HCT116 (cell line): ENCODE results near the gene CSNK1G2. TPM values are rescaled to one million over a fixed set of nuclear protein-coding genes. Genes with fewer than 3 reads are reported as not detected.

Experiments used
- ATAC-seq: fragments of 200-7000 bp; cut with Tn5 transposase; 2 replicates; pipeline ENCODE4 v1.9.1; 2020; ENCODE audit warnings: mild to moderate bottlenecking, moderate library complexity
- BruUV-seq: library from RNA; stranded (reverse); fragments of 400-500 nt; replicated peaks from 2 replicates; lab custom pipeline; 2021; lab: Mats Ljungman, UMichigan
- CTCF ChIA-PET: fragments of 300-600 bp; sonication (Branson Sonifier 250); formaldehyde crosslinking; loops from one replicate; lab custom pipeline; 2021; ENCODE audit warnings: antibody characterized with exemption; lab: Charles Lee
- POLR2A ChIA-PET: fragments of 300-600, 350-600 bp; sonication (Branson Sonifier 250); formaldehyde crosslinking; loops from one replicate; lab custom pipeline; 2021; ENCODE audit warnings: antibody characterized with exemption; lab: Charles Lee
- RAD21 ChIA-PET, 2 experiments: fragments of 300-600 bp; sonication (Branson Sonifier 250); formaldehyde crosslinking; loops; one replicate each; lab custom pipeline; 2023; ENCODE audit warnings: low total read pairs in 2 of 2; ENCODE audit not compliant: uncharacterized antibody in 2 of 2, unreplicated experiment in 2 of 2, low non-redundant PET in 1 of 2; lab: Charles Lee
- DNase-seq: peaks from one replicate; pipeline ENCODE4 v3.0.0-alpha.2; 2010; ENCODE audit warnings: low read depth, low spot score
- H2AFZ ChIP-seq: fragments of 200-600 bp; shearing (Covaris generic), sonication (generic); 2 replicates; pipeline ENCODE4 v1.6.1; 2017; ENCODE audit warnings: low read depth, mixed run types, mixed read lengths, antibody characterized with exemption, low read length; ENCODE audit not compliant: poor library complexity, severe bottlenecking
- H3K27ac ChIP-seq: 2 replicates; pipeline ENCODE4 v1.5.1; 2012; ENCODE audit warnings: low read depth, low read length
- H3K27me3 ChIP-seq: fragments of 200-600 bp; sonication (generic); 2 replicates; pipeline ENCODE4 v1.6.1; 2016; ENCODE audit warnings: mixed run types, low read length, mixed read lengths; ENCODE audit not compliant: insufficient read depth
- H3K36me3 ChIP-seq, 2 experiments: fragments of 200-500 bp in 1 of 2; fragments of 200-600 bp in 1 of 2; sonication (Bioruptor generic) in 1 of 2; sonication (generic) in 1 of 2; 2 replicates each; pipeline versions ENCODE4 v1.5.1 to v1.6.1; 2014 to 2016; ENCODE audit warnings: low read length in 2 of 2, inconsistent platforms in 1 of 2, mixed read lengths in 1 of 2, mixed run types in 1 of 2; ENCODE audit not compliant: insufficient read depth in 2 of 2, control insufficient read depth in 1 of 2
- H3K4me1 ChIP-seq, 2 experiments: fragments of 200-600 bp in 1 of 2; sonication (generic) in 1 of 2; 2 replicates each; pipeline versions ENCODE4 v1.5.1 to v1.6.1; 2012 to 2017; ENCODE audit warnings: low read length in 2 of 2, inconsistent platforms in 1 of 2, mild to moderate bottlenecking in 1 of 2, mixed read lengths in 1 of 2, mixed run types in 1 of 2, moderate library complexity in 1 of 2; ENCODE audit not compliant: insufficient read depth in 2 of 2, control insufficient read depth in 1 of 2
- H3K4me2 ChIP-seq: fragments of 200-600 bp; sonication (generic); 2 replicates; pipeline ENCODE4 v1.6.1; 2017; ENCODE audit warnings: mixed run types, low read length, mixed read lengths
- H3K4me3 ChIP-seq, 2 experiments: fragments of 200-600 bp in 1 of 2; sonication (generic) in 1 of 2; replicated peaks in 1 of 2; 2 replicates each; pipeline ENCODE4 v1.5.1; 2011 to 2016; ENCODE audit warnings: low read length in 2 of 2, control low read depth in 1 of 2, low read depth in 1 of 2, mild to moderate bottlenecking in 1 of 2, mixed read lengths in 1 of 2, mixed run types in 1 of 2
- H3K79me2 ChIP-seq: fragments of 200-600 bp; sonication (generic); 2 replicates; pipeline ENCODE4 v1.6.1; 2017; ENCODE audit warnings: mild to moderate bottlenecking, mixed run types, low read length, moderate library complexity, mixed read lengths; ENCODE audit not compliant: insufficient read depth
- H3K9ac ChIP-seq: fragments of 200-600 bp; sonication (generic); 2 replicates; pipeline ENCODE4 v1.6.1; 2016; ENCODE audit warnings: low read length, mixed read lengths
- H3K9me2 ChIP-seq: fragments of 200-600 bp; sonication (generic), shearing (Covaris generic); 2 replicates; pipeline ENCODE4 v1.6.1; 2017; ENCODE audit warnings: mixed run types, mild to moderate bottlenecking, moderate library complexity; ENCODE audit not compliant: insufficient read depth
- H3K9me3 ChIP-seq, 2 experiments: fragments of 200-500 bp in 1 of 2; fragments of 200-600 bp in 1 of 2; sonication (Bioruptor generic) in 1 of 2; sonication (generic) in 1 of 2; 2 replicates each; pipeline ENCODE4 v1.6.1; 2014 to 2017; ENCODE audit warnings: low read length in 2 of 2, mixed read lengths in 2 of 2, inconsistent platforms in 1 of 2, low read depth in 1 of 2, mild to moderate bottlenecking in 1 of 2, mixed run types in 1 of 2, moderate library complexity in 1 of 2; ENCODE audit not compliant: control insufficient read depth in 1 of 2, insufficient read depth in 1 of 2
- H4K20me1 ChIP-seq: fragments of 200-600 bp; sonication (generic), shearing (Covaris generic); 2 replicates; pipeline ENCODE4 v1.6.1; 2017; ENCODE audit warnings: mixed run types, mild to moderate bottlenecking, moderate library complexity; ENCODE audit not compliant: insufficient read depth
- ATF3 ChIP-seq: IDR thresholded peaks from 2 replicates; pipeline ENCODE4 v1.6.1; 2012
- CBX3 ChIP-seq: IDR thresholded peaks from 2 replicates; pipeline ENCODE4 v1.6.1; 2012; ENCODE audit warnings: low read depth
- CEBPB ChIP-seq: IDR thresholded peaks from 2 replicates; pipeline ENCODE4 v1.6.1; 2012; ENCODE audit warnings: low read depth
- CTCF ChIP-seq, 3 experiments: fragments of 200-600 bp in 1 of 3; sonication (generic) in 1 of 3; IDR thresholded peaks in 2 of 3; conservative IDR thresholded peaks in 1 of 3; 2 replicates each; pipeline ENCODE4 v1.5.1; 2012 to 2017; ENCODE audit warnings: low read depth in 2 of 3, low read length in 2 of 3, antibody characterized with exemption in 1 of 3, borderline replicate concordance in 1 of 3, control low read depth in 1 of 3, mild to moderate bottlenecking in 1 of 3, mixed read lengths in 1 of 3, mixed run types in 1 of 3, moderate library complexity in 1 of 3; ENCODE audit not compliant: insufficient read depth in 1 of 3
- ELF1 ChIP-seq: IDR thresholded peaks from 2 replicates; pipeline ENCODE4 v1.6.1; 2012; ENCODE audit warnings: low read depth, borderline replicate concordance
- EZH2phosphoT487 ChIP-seq: fragments of 200-600 bp; IDR thresholded peaks from 2 replicates; pipeline ENCODE4 v1.6.1; 2018; ENCODE audit warnings: antibody characterized with exemption, borderline replicate concordance
- JUND ChIP-seq: IDR thresholded peaks from 2 replicates; pipeline ENCODE4 v1.6.1; 2012
- MAX ChIP-seq: IDR thresholded peaks from 2 replicates; pipeline ENCODE4 v1.6.1; 2012
- POLR2A ChIP-seq: IDR thresholded peaks from 2 replicates; pipeline ENCODE4 v1.7.0; 2011; ENCODE audit warnings: borderline replicate concordance; ENCODE audit not compliant: insufficient read depth, insufficient read length; ENCODE audit errors: extremely low read depth
- POLR2AphosphoS5 ChIP-seq: IDR thresholded peaks from 2 replicates; pipeline ENCODE4 v1.6.1; 2011; ENCODE audit warnings: mild to moderate bottlenecking, low read depth, low read length, moderate library complexity
- SIN3A ChIP-seq: IDR thresholded peaks from 2 replicates; pipeline ENCODE4 v1.6.1; 2012; ENCODE audit warnings: low read depth
- SP1 ChIP-seq: IDR thresholded peaks from 2 replicates; pipeline ENCODE4 v1.6.1; 2012; ENCODE audit warnings: low read depth
- SRF ChIP-seq: IDR thresholded peaks from 2 replicates; pipeline ENCODE4 v1.6.1; 2012; ENCODE audit warnings: low read depth
- ZBTB33 ChIP-seq: IDR thresholded peaks from 2 replicates; pipeline ENCODE4 v1.6.1; 2011; ENCODE audit warnings: mild to moderate bottlenecking, low read length, moderate library complexity; ENCODE audit not compliant: insufficient replicate concordance; ENCODE audit errors: extremely low read depth
- ZNF274 ChIP-seq: fragments of 200-500 bp; sonication (Bioruptor generic); IDR thresholded peaks from 2 replicates; pipeline ENCODE4 v1.6.1; 2014; ENCODE audit warnings: mild to moderate bottlenecking, low read depth, low read length, inconsistent platforms
- intact Hi-C: fragments of 100-400 bp; cut with micrococcal nuclease; formaldehyde crosslinking; loops from 2 replicates; pipeline ENCODE4 v1.10.0; 2022
- total RNA-seq: library from RNA; stranded (reverse); gene quantifications from one replicate; pipeline ENCODE4 v1.2.1, GENCODE V29; 2021; ENCODE audit not compliant: unreplicated experiment

The CSNK1G2 gene
- total RNA-seq, 1 experiment from 2014 or later, result 97.9 TPM

GRCh38 chr19:1980091-1980808, 39.3 kb downstream of the CSNK1G2 start:
- intact Hi-C loops, result no loop called here
- peaks cover 4 to 16% of the 10 kb centered on the region in 2 experiments; a peak in 2 of 4 replicates for H3K36me3 ChIP-seq
- H3K79me2 ChIP-seq, result peaks cover 18% of the 10 kb centered on the region; the same call in 1 of the 2 replicates
- no peaks in the 10 kb centered on the region for H3K27me3 ChIP-seq
- POLR2A ChIA-PET, result no interaction called here
- no peak overlapping the region for H3K4me2 ChIP-seq
- no peak overlapping the region for H3K9ac ChIP-seq
- no peaks in the 10 kb centered on the region for H3K9me2 ChIP-seq
- RAD21 ChIA-PET, result no interaction called here
- H3K9me3 ChIP-seq, result no peaks in the 10 kb centered on the region
- TSS peak; percentile 59 for BruUV-seq
- no peak for DNase-seq
- TF ChIP-seq JUND, result no peak
- no peak for TF ChIP-seq ZNF274
- no peak for TF ChIP-seq ZBTB33
- TF ChIP-seq CEBPB, result no peak
- no peak for TF ChIP-seq SP1
- no peak overlapping the region for H2AFZ ChIP-seq
- H4K20me1 ChIP-seq, result no peaks in the 10 kb centered on the region
- ATAC-seq, result no peak
- CTCF ChIA-PET, result no interaction called here
- H3K4me1 ChIP-seq, result no peaks in the 10 kb centered on the region
- H3K27ac ChIP-seq, result no peak overlapping the region
- H3K4me3 ChIP-seq, result no peak overlapping the region

- Histone ChIP-seq H3K79me2 (peaks cover 18% of the 10 kb centered on the region; the same call in 1 of the 2 replicates), H3K4me2 (no peak overlapping the region), H3K9me3 (no peaks in the 10 kb centered on the region), H3K9ac (no peak overlapping the region), H3K27ac (no peak overlapping the region), H3K9me2 (no peaks in the 10 kb centered on the region), H3K4me3 (no peak overlapping the region), H3K4me1 (no peaks in the 10 kb centered on the region), H3K27me3 (no peaks in the 10 kb centered on the region), H3K36me3 (peaks cover 4 to 16% of the 10 kb centered on the region in 2 experiments; a peak in 2 of 4 replicates), H4K20me1 (no peaks in the 10 kb centered on the region), H2AFZ (no peak overlapping the region)
- ChIA-PET RAD21 (no interaction called here), CTCF (no interaction called here), POLR2A (no interaction called here)
- intact Hi-C loops, result no loop called here
- DNase-seq (no peak), ATAC-seq (no peak)
- TF ChIP-seq POLR2A (no peak), SIN3A (no peak), SP1 (no peak), ZNF274 (no peak), MAX (no peak), EZH2phosphoT487 (no peak), CTCF (IDR thresholded peaks at IDR 0.05 in 2 of 3, conservative IDR thresholded peaks at IDR 0.05 in 1 of 3; ENCODE audit: borderline replicate concordance in 1 of 3, insufficient read depth in 1 of 3, low read depth in 2 of 3, low read length in 2 of 3) (no peak), CBX3 (no peak), SRF (no peak), ATF3 (no peak), ELF1 (no peak), JUND (no peak), POLR2AphosphoS5 (no peak)
- BruUV-seq, result no TSS peak
These were observed 39.8 kb downstream of the CSNK1G2 start for GRCh38 chr19:1980809-1981181.
